Stimulated activated naive B cell treated with anti-CD40 and anti-IgM and Interleukin-4, amounts not matched to agents 10 μg/mL and 1 μg/mL and 100 μg/mL, for 72 hours (primary cell): ENCODE results near the gene SORT1.
"Not testable (repeated sequence)": the region's sequence is repeated elsewhere in the genome, so short reads cannot be mapped to it uniquely, and the experiment has no call there.

Experiments
- ATAC-seq, 2 donors: fragments of 150-1000 bp; cut with Tn5 transposase; replicated peaks; 2 replicates each; pipeline ENCODE4 v1.10.0; 2021; ENCODE audit warnings: moderate library complexity in 1 of 2
- DNase-seq: peaks from one replicate; pipeline ENCODE4 v3.0.0; 2021
- H3K27ac Mint-ChIP-seq: one replicate; pipeline ENCODE4 v1.8.0; 2022; ENCODE audit warnings: mild to moderate bottlenecking, mixed read lengths
- H3K27me3 Mint-ChIP-seq, 2 donors: one replicate each; pipeline ENCODE4 v1.8.0; 2022; ENCODE audit warnings: mixed read lengths in 2 of 2
- H3K36me3 Mint-ChIP-seq, 2 donors: one replicate each; pipeline ENCODE4 v1.8.0; 2022; ENCODE audit warnings: mixed read lengths in 2 of 2, mild to moderate bottlenecking in 1 of 2
- H3K4me1 Mint-ChIP-seq, 2 donors: one replicate each; pipeline ENCODE4 v1.8.0; 2022; ENCODE audit warnings: mixed read lengths in 2 of 2, mild to moderate bottlenecking in 1 of 2
- H3K4me3 Mint-ChIP-seq, 2 donors: one replicate each; pipeline ENCODE4 v1.8.0; 2022; ENCODE audit warnings: mild to moderate bottlenecking in 2 of 2, mixed read lengths in 2 of 2, moderate library complexity in 1 of 2
- H3K9me3 Mint-ChIP-seq, 2 donors: one replicate each; pipeline ENCODE4 v1.8.0; 2022; ENCODE audit warnings: mixed read lengths in 2 of 2, mild to moderate bottlenecking in 1 of 2

Gene SORT1

DNA sequence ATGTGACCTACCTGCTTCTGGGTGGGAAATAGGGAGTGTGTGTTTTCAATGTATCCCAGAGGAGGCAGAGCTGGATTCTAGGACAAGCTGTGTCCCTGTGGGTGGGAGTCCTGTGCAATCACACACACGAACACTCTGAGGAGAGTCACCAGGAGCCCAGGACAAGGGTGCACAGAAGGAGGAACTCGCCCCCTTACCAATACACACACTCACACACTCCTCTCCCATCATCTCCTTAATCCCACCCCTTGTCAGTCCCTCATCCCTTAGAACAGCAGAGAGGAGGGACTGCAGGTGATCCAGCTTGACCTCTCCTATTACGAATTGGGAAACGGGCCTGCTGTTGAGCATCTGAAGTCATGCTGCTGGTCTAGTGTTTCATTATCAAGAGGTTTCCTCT, 82.4 kb downstream of the SORT1 start:
- no peak overlapping the region for H3K27ac Mint-ChIP-seq
- no peak overlapping the region for H3K4me3 Mint-ChIP-seq
- ATAC-seq (no peak), DNase-seq (no peak)
- H3K4me1 Mint-ChIP-seq = no peaks in the 10 kb centered on the region
- no peaks in the 10 kb centered on the region for H3K9me3 Mint-ChIP-seq
- H3K36me3 Mint-ChIP-seq = no peaks in the 10 kb centered on the region
- H3K27me3 Mint-ChIP-seq = no peaks in the 10 kb centered on the region

DNA sequence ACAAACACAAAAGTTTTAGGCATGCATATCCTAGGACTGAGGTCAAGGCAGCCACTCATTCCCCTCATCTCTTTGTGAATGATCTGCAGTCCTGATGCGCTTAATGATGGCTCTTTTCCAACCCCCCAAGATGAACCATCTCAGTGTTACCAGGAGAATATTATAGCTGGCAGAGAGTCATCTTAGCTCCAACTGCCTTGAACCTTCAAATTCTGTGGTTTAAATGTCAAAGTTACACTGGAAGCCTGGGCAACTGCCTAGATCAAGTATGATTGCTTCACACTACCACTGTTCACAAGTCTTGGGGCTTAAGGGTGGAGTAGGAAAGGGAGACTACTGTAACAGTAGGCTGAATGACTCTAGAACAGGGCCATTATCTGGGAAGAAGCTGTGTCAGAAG, 82.9 kb downstream of the SORT1 start:
- H3K4me3 Mint-ChIP-seq = no peak overlapping the region
- H3K36me3 Mint-ChIP-seq = no peaks in the 10 kb centered on the region
- H3K27ac Mint-ChIP-seq = no peak overlapping the region

GRCh38 chr1:109312978-109313775, 84.5 kb downstream of the SORT1 start:
- H3K4me3 Mint-ChIP-seq = no peak overlapping the region
- no peaks in the 10 kb centered on the region for H3K27me3 Mint-ChIP-seq
- no peaks in the 10 kb centered on the region for H3K36me3 Mint-ChIP-seq
- H3K27ac Mint-ChIP-seq = no peak overlapping the region
- no peak for ATAC-seq
- no peaks in the 10 kb centered on the region for H3K9me3 Mint-ChIP-seq
- peaks cover 5 to 12% of the 10 kb centered on the region in 2 donors for H3K4me1 Mint-ChIP-seq
- no peak for DNase-seq

More for the DNA sequence above, 82.9 kb downstream of the SORT1 start:
- Mint-ChIP-seq H3K9me3 (no peaks in the 10 kb centered on the region), H3K4me1 (no peaks in the 10 kb centered on the region), H3K27me3 (no peaks in the 10 kb centered on the region)
- ATAC-seq (no peak), DNase-seq (no peak)

- H3K36me3 Mint-ChIP-seq = no peaks in the 10 kb centered on the region
- H3K4me3 Mint-ChIP-seq = no peak overlapping the region
- no peaks in the 10 kb centered on the region for H3K9me3 Mint-ChIP-seq
- no peak overlapping the region for H3K27ac Mint-ChIP-seq
- no peak for ATAC-seq
- H3K4me1 Mint-ChIP-seq = peaks cover 10 to 21% of the 10 kb centered on the region in 2 donors
- DNase-seq = no peak
- no peaks in the 10 kb centered on the region for H3K27me3 Mint-ChIP-seq
These were observed 85.5 kb downstream of the SORT1 start for GRCh38 chr1:109312246-109312645.

- ATAC-seq = no peak
- no peak overlapping the region for H3K27ac Mint-ChIP-seq
- DNase-seq = no peak
- H3K36me3 Mint-ChIP-seq = no peaks in the 10 kb centered on the region
- peaks cover 18 to 27% of the 10 kb centered on the region in 2 donors for H3K4me1 Mint-ChIP-seq
- no peaks in the 10 kb centered on the region for H3K27me3 Mint-ChIP-seq
- H3K9me3 Mint-ChIP-seq = no peaks in the 10 kb centered on the region
- H3K4me3 Mint-ChIP-seq = no peak overlapping the region
These were observed 88.4 kb downstream of the SORT1 start for GRCh38 chr1:109309347-109309746.

DNA sequence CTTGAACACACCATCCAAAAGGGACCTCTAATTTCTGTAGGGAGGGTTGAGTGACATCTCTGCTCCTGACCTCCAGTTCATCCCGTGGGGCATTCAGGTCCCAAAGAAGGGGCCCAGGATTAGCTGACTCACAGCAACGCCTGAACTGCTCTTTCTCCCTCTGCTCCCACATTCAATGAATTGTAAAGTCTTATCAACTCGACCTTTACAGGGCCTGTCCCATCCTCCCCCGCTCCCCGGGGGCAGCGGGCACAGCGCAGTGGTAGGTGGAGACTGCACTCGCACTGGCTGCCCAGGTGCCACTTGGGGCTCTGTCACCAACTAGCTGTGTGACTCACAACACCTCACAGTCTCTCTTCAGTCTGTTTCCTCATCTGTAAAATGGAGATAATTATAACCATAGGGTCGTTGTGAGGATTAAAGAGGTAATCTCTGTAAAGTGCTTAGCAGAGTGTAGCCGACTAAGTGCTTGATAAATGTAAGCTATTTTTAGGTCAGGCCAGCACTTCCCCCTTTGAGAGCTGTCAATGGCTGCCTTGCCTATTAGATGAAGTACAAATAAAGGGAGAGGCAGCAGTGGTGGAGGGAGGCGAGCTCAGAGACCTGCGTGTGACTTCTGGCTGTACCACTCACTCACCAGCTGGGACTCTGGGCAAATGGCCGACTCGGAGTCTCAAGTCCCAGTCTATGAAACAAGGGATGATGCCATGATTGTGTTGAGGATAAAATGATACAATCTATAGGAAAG, 90.3 kb downstream of the SORT1 start:
- Mint-ChIP-seq H3K9me3 (no peaks in the 10 kb centered on the region), H3K27ac (peak overlapping the region; percentile 66), H3K4me1 (peaks cover 18 to 27% of the 10 kb centered on the region in 2 donors), H3K36me3 (no peaks in the 10 kb centered on the region), H3K4me3 (peak overlapping the region; percentile 58 to 66), H3K27me3 (no peaks in the 10 kb centered on the region)
- ATAC-seq (peak; percentile 99), DNase-seq (peak; percentile 62)

DNA sequence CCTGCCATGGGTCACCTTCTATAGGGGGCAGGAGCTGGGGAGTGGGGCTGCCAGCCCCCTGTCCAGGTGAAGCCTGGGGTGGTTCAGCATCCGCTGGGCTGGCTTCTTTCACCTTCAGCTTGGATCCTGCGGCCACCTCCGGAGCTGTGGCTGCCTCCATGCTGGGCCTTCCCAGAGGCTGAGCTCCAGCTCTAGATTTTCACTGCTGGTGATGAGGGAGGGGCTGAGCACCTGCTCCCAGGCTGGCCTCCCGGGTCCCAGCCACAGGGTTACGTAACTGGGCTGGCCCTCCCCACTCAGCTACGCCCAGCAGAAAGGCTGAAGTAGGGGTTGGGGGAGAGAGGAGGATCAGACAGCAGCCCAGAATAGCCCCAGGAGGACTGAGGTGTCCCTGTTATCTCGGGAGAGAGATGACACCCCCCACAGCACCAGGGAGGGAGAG, 90.9 kb downstream of the SORT1 start, which contains the start of gene MYBPHL:
Gene MYBPHL, minus strand, starts transcription at position 180 of the 442 bp plus-strand sequence. Its CDS starts 20 bp downstream, at position 160.
- Mint-ChIP-seq H3K27me3 (no peaks in the 10 kb centered on the region), H3K4me3 (peak within 1 kb of the TSS; percentile 58 to 66), H3K27ac (peak within 1 kb of the TSS; percentile 66), H3K4me1 (peaks cover 18 to 27% of the 10 kb centered on the region in 2 donors), H3K36me3 (no peaks in the 10 kb centered on the region), H3K9me3 (no peaks in the 10 kb centered on the region)
- ATAC-seq (no peak), DNase-seq (no peak)

DNA sequence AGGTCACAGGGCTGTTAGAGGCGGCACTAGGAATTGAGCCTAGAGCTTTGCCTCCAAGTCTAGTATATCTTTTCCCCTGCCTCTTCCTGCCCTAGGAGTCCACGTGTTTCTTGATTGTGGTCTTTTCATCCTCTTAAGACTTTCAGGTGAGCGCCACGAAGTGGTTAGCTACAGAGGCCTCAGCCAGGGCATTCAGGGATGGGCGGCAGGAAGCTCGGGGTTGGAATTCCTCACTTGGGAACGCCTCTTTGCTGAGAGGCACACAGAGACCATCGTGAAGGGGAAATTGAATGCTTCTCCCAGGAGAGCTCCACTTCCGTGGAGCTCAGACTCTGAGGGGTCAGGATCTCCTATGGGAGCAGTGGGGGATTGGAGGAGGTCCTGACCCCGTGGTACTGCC, 91.7 kb downstream of the SORT1 start:
- ATAC-seq, H3K27ac Mint-ChIP-seq, H3K36me3 Mint-ChIP-seq, H3K27me3 Mint-ChIP-seq, H3K4me3 Mint-ChIP-seq, DNase-seq, H3K9me3 Mint-ChIP-seq: not testable (repeated sequence)
- H3K4me1 Mint-ChIP-seq = peaks cover 18 to 27% of the 10 kb centered on the region in 2 donors

GRCh38 chr1:109304226-109304920, 93.3 kb downstream of the SORT1 start:
- ATAC-seq (no peak), DNase-seq (no peak)
- no peak overlapping the region for H3K27ac Mint-ChIP-seq
- no peaks in the 10 kb centered on the region for H3K9me3 Mint-ChIP-seq
- no peaks in the 10 kb centered on the region for H3K36me3 Mint-ChIP-seq
- H3K4me1 Mint-ChIP-seq = peaks cover 22 to 34% of the 10 kb centered on the region in 2 donors
- H3K4me3 Mint-ChIP-seq = no peak overlapping the region
- peaks cover 5 to 13% of the 10 kb centered on the region in 2 donors for H3K27me3 Mint-ChIP-seq

- Mint-ChIP-seq H3K4me3 (no peak overlapping the region), H3K4me1 (peaks cover 12 to 15% of the 10 kb centered on the region in 2 donors), H3K27me3 (peaks cover 20 to 21% of the 10 kb centered on the region in 2 donors), H3K27ac (no peak overlapping the region), H3K36me3 (peaks cover 0 to 2% of the 10 kb centered on the region in 2 donors), H3K9me3 (no peaks in the 10 kb centered on the region)
- DNase-seq = no peak
- ATAC-seq = no peak
These were observed 95.8 kb downstream of the SORT1 start for GRCh38 chr1:109301874-109302273.

- H3K4me3 Mint-ChIP-seq = no peak overlapping the region
- H3K9me3 Mint-ChIP-seq = no peaks in the 10 kb centered on the region
- H3K27ac Mint-ChIP-seq = no peak overlapping the region
- ATAC-seq (no peak), DNase-seq (no peak)
- H3K4me1 Mint-ChIP-seq = peaks cover 9 to 15% of the 10 kb centered on the region in 2 donors
- peaks cover 20 to 21% of the 10 kb centered on the region in 2 donors for H3K27me3 Mint-ChIP-seq
- H3K36me3 Mint-ChIP-seq = peaks cover 0 to 2% of the 10 kb centered on the region in 2 donors
These were observed 97.0 kb downstream of the SORT1 start for GRCh38 chr1:109300650-109301151.

- no peak overlapping the region for H3K27ac Mint-ChIP-seq
- no peaks in the 10 kb centered on the region for H3K9me3 Mint-ChIP-seq
- peaks cover 0 to 2% of the 10 kb centered on the region in 2 donors for H3K36me3 Mint-ChIP-seq
- DNase-seq (no peak), ATAC-seq (no peak)
- H3K27me3 Mint-ChIP-seq = peaks cover 20 to 21% of the 10 kb centered on the region in 2 donors
- no peak overlapping the region for H3K4me3 Mint-ChIP-seq
- peaks cover 16 to 24% of the 10 kb centered on the region in 2 donors for H3K4me1 Mint-ChIP-seq
These were observed 98.0 kb downstream of the SORT1 start for GRCh38 chr1:109299558-109300343.

DNA sequence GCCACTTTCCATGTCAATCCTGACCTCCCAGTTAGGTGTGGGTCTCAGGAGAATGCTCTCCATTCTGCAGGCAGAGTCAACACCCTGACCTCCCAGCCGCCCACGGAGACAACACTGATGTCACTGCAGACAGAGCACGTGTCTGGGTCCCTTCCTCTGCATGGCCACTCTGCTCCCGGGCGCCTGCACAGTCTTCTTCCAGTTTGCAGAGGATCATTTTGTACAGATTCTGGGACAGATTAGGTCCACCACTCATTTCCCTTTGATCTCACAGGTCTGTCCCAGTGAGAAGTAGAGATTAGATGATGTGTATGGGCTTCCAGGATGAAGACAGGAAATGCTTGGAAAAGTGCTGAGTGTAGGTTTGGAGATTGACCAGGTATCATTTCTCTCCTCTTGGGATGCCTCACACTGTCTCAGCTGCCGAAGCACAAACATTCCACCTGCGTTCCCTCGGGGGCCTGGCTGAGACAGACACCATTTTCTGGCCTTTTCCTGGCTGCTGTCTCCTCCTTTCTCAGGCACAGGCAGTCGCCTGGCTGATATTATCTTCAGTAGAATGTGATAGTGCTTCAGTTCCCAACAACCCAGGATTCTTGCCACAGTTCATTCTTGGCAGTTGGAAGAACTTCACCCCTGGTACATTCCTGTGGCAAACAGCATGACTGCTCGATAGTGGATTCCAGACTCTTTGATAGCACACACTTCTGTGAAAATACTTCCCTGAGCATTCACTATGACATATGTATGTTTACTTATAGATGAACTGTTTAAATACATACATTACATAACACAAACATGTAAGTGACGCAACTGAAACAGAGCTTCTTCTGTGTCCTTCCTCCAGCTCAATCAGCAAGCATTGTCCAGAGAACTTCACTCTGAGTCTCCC, 98.8 kb downstream of the SORT1 start:
- H3K27ac Mint-ChIP-seq = no peak overlapping the region

More for the DNA sequence above, 98.8 kb downstream of the SORT1 start:
- H3K27me3 Mint-ChIP-seq = peaks cover 20 to 21% of the 10 kb centered on the region in 2 donors
- peaks cover 0 to 2% of the 10 kb centered on the region in 2 donors for H3K36me3 Mint-ChIP-seq
- ATAC-seq = peak in 1 of 2 donors; percentile 42
- H3K4me1 Mint-ChIP-seq = peaks cover 23 to 33% of the 10 kb centered on the region in 2 donors
- no peaks in the 10 kb centered on the region for H3K9me3 Mint-ChIP-seq
- no peak for DNase-seq
- H3K4me3 Mint-ChIP-seq = no peak overlapping the region
